ENCODE data around the gene CDK4.

The CDK4 gene

GRCh38 chr12:57751788-57752667, at the start of gene CDK4:
CDK4 (minus strand) TSS chr12:57752310; CDS start chr12:57751717, 593 bp downstream.
- H3K36me3 Mint-ChIP-seq (ENCODE audit: low read depth), result peaks cover 44% of the 10 kb centered on the region

GRCh38 chr12:57800965-57801364, 48.9 kb upstream of the CDK4 start:
- Mint-ChIP-seq H3K36me3 (ENCODE audit: low read depth) (peaks cover 36% of the 10 kb centered on the region), H3K27me3 (no peaks in the 10 kb centered on the region), H3K9me3 (no peaks in the 10 kb centered on the region), H3K27ac (peak overlapping the region; percentile 16), H3K4me1 (ENCODE audit: low read depth) (no peaks in the 10 kb centered on the region), H3K4me3 (no peak overlapping the region)

More at GRCh38 chr12:57751788-57752667, at the start of gene CDK4:
- no peaks in the 10 kb centered on the region for H3K9me3 Mint-ChIP-seq
- peaks cover 63% of the 10 kb centered on the region for H3K4me1 Mint-ChIP-seq (ENCODE audit: low read depth)
- no peaks in the 10 kb centered on the region for H3K27me3 Mint-ChIP-seq
- peak within 1 kb of the TSS; percentile 97 for H3K27ac Mint-ChIP-seq
- peak within 1 kb of the TSS; percentile 96 for H3K4me3 Mint-ChIP-seq

- no peaks in the 10 kb centered on the region for H3K27me3 Mint-ChIP-seq
- H3K4me3 Mint-ChIP-seq, result no peak overlapping the region
- H3K9me3 Mint-ChIP-seq, result no peaks in the 10 kb centered on the region
- H3K36me3 Mint-ChIP-seq (ENCODE audit: low read depth), result peaks cover 54% of the 10 kb centered on the region
- H3K4me1 Mint-ChIP-seq (ENCODE audit: low read depth), result peaks cover 13% of the 10 kb centered on the region
- H3K27ac Mint-ChIP-seq, result no peak overlapping the region
Observed at GRCh38 chr12:57797933-57798332, 45.8 kb upstream of the CDK4 start.

GRCh38 chr12:57796996-57797395, 44.9 kb upstream of the CDK4 start:
- Mint-ChIP-seq H3K27ac (no peak overlapping the region), H3K36me3 (ENCODE audit: low read depth) (peaks cover 61% of the 10 kb centered on the region), H3K9me3 (no peaks in the 10 kb centered on the region), H3K4me3 (no peak overlapping the region), H3K4me1 (ENCODE audit: low read depth) (peaks cover 15% of the 10 kb centered on the region), H3K27me3 (no peaks in the 10 kb centered on the region)

GRCh38 chr12:57795354-57795753, 43.2 kb upstream of the CDK4 start:
- Mint-ChIP-seq H3K36me3 (ENCODE audit: low read depth) (peaks cover 66% of the 10 kb centered on the region), H3K27ac (no peak overlapping the region), H3K4me1 (ENCODE audit: low read depth) (peaks cover 20% of the 10 kb centered on the region), H3K9me3 (no peaks in the 10 kb centered on the region), H3K4me3 (no peak overlapping the region), H3K27me3 (no peaks in the 10 kb centered on the region)

- Mint-ChIP-seq H3K27me3 (no peaks in the 10 kb centered on the region), H3K9me3 (no peaks in the 10 kb centered on the region), H3K36me3 (ENCODE audit: low read depth) (peaks cover 72% of the 10 kb centered on the region), H3K4me3 (no peak overlapping the region), H3K27ac (peak overlapping the region; percentile 8), H3K4me1 (ENCODE audit: low read depth) (peaks cover 20% of the 10 kb centered on the region)
Observed at GRCh38 chr12:57793920-57794319, 41.8 kb upstream of the CDK4 start.

GRCh38 chr12:57783861-57784260, 31.8 kb upstream of the CDK4 start:
- Mint-ChIP-seq H3K4me3 (peak overlapping the region; percentile 73), H3K4me1 (ENCODE audit: low read depth) (peaks cover 33% of the 10 kb centered on the region), H3K27me3 (no peaks in the 10 kb centered on the region), H3K36me3 (ENCODE audit: low read depth) (peaks cover 44% of the 10 kb centered on the region), H3K27ac (no peak overlapping the region), H3K9me3 (no peaks in the 10 kb centered on the region)

- H3K27ac Mint-ChIP-seq, result peak overlapping the region; percentile 99
- peaks cover 33% of the 10 kb centered on the region for H3K4me1 Mint-ChIP-seq (ENCODE audit: low read depth)
- peak overlapping the region; percentile 98 for H3K4me3 Mint-ChIP-seq
Observed at GRCh38 chr12:57783466-57783801, 31.3 kb upstream of the CDK4 start.

GRCh38 chr12:57782608-57783465, 30.7 kb upstream of the CDK4 start, which contains the start of gene TSFM:
TSFM (plus strand) TSS chr12:57782787; CDS start chr12:57782802, 15 bp downstream.
- H3K4me3 Mint-ChIP-seq, result peak within 1 kb of the TSS; percentile 98
- peaks cover 33% of the 10 kb centered on the region for H3K4me1 Mint-ChIP-seq (ENCODE audit: low read depth)
- no peaks in the 10 kb centered on the region for H3K9me3 Mint-ChIP-seq
- H3K27me3 Mint-ChIP-seq, result no peaks in the 10 kb centered on the region
- peak within 1 kb of the TSS; percentile 99 for H3K27ac Mint-ChIP-seq
- peaks cover 36% of the 10 kb centered on the region for H3K36me3 Mint-ChIP-seq (ENCODE audit: low read depth)

More at GRCh38 chr12:57783466-57783801, 31.3 kb upstream of the CDK4 start:
- Mint-ChIP-seq H3K36me3 (ENCODE audit: low read depth) (peaks cover 40% of the 10 kb centered on the region), H3K9me3 (no peaks in the 10 kb centered on the region), H3K27me3 (no peaks in the 10 kb centered on the region)

GRCh38 chr12:57782243-57782607, 30.1 kb upstream of the CDK4 start:
- H3K9me3 Mint-ChIP-seq, result no peaks in the 10 kb centered on the region
- peaks cover 33% of the 10 kb centered on the region for H3K4me1 Mint-ChIP-seq (ENCODE audit: low read depth)
- peaks cover 30% of the 10 kb centered on the region for H3K36me3 Mint-ChIP-seq (ENCODE audit: low read depth)
- peak overlapping the region; percentile 99 for H3K27ac Mint-ChIP-seq
- no peaks in the 10 kb centered on the region for H3K27me3 Mint-ChIP-seq
- H3K4me3 Mint-ChIP-seq, result peak overlapping the region; percentile 98

- no peaks in the 10 kb centered on the region for H3K27me3 Mint-ChIP-seq
- peaks cover 26% of the 10 kb centered on the region for H3K36me3 Mint-ChIP-seq (ENCODE audit: low read depth)
- peaks cover 33% of the 10 kb centered on the region for H3K4me1 Mint-ChIP-seq (ENCODE audit: low read depth)
- H3K27ac Mint-ChIP-seq, result peak overlapping the region; percentile 99
- no peak overlapping the region for H3K4me3 Mint-ChIP-seq
- no peaks in the 10 kb centered on the region for H3K9me3 Mint-ChIP-seq
Observed at GRCh38 chr12:57781801-57782200, 29.7 kb upstream of the CDK4 start.

GRCh38 chr12:57781244-57781643, 29.1 kb upstream of the CDK4 start:
- Mint-ChIP-seq H3K4me3 (no peak overlapping the region), H3K27ac (no peak overlapping the region), H3K9me3 (no peaks in the 10 kb centered on the region), H3K36me3 (ENCODE audit: low read depth) (peaks cover 20% of the 10 kb centered on the region), H3K27me3 (no peaks in the 10 kb centered on the region), H3K4me1 (ENCODE audit: low read depth) (peaks cover 33% of the 10 kb centered on the region)

- Mint-ChIP-seq H3K36me3 (ENCODE audit: low read depth) (peaks cover 22% of the 10 kb centered on the region), H3K4me1 (ENCODE audit: low read depth) (peaks cover 33% of the 10 kb centered on the region), H3K27ac (peak overlapping the region; percentile 16), H3K27me3 (no peaks in the 10 kb centered on the region), H3K9me3 (no peaks in the 10 kb centered on the region), H3K4me3 (no peak overlapping the region)
Observed at GRCh38 chr12:57780284-57780897, 28.3 kb upstream of the CDK4 start.

- H3K4me3 Mint-ChIP-seq, result no peak overlapping the region
- H3K36me3 Mint-ChIP-seq (ENCODE audit: low read depth), result peaks cover 22% of the 10 kb centered on the region
- no peaks in the 10 kb centered on the region for H3K9me3 Mint-ChIP-seq
Observed at GRCh38 chr12:57779736-57780135, 27.6 kb upstream of the CDK4 start.

GRCh38 chr12:57777911-57778310, 25.8 kb upstream of the CDK4 start:
- Mint-ChIP-seq H3K4me1 (ENCODE audit: low read depth) (peaks cover 25% of the 10 kb centered on the region), H3K36me3 (ENCODE audit: low read depth) (peaks cover 17% of the 10 kb centered on the region), H3K4me3 (no peak overlapping the region), H3K9me3 (no peaks in the 10 kb centered on the region), H3K27me3 (no peaks in the 10 kb centered on the region), H3K27ac (no peak overlapping the region)

More at GRCh38 chr12:57779736-57780135, 27.6 kb upstream of the CDK4 start:
- H3K27me3 Mint-ChIP-seq, result no peaks in the 10 kb centered on the region
- peaks cover 33% of the 10 kb centered on the region for H3K4me1 Mint-ChIP-seq (ENCODE audit: low read depth)
- peak overlapping the region; percentile 2 for H3K27ac Mint-ChIP-seq
